Neural cell (in vitro differentiated cells): ENCODE data around the gene HSH2D. TPM values are rescaled to one million over a fixed set of nuclear protein-coding genes. Genes with fewer than 3 reads are reported as not detected.

Experiments
- polyA plus RNA-seq: library from polyadenylated mRNA; depleted of rRNA; stranded (reverse); fragments of >200 nt; gene quantifications from 2 replicates; pipeline ENCODE4 v1.2.3, GENCODE V29; 2014
- small RNA-seq, 3 experiments: library from RNA; depleted of rRNA; stranded (forward); fragments of <200 nt; gene quantifications; one replicate each; pipeline ENCODE3, GENCODE V24; 2012

Gene HSH2D
- polyA plus RNA-seq, 1 donor from 2014 or later, result not detected

Small RNA genes within 50 kb of the gene (small RNA-seq; reads per million reads assigned to genes)
- gene RF00017, result 0 reads per million in 3 experiments

Other genes starting within 250 kb of the HSH2D start
- 0.36 TPM in 1 of 2 replicates, not detected in the other for gene CYP4F2, start 245.6 kb upstream of the HSH2D start, polyA plus RNA-seq
- not detected in 2 replicates for gene CYP4F11, start 209.2 kb upstream of the HSH2D start, polyA plus RNA-seq
- not detected in 2 replicates for gene OR10H4, start 194.7 kb upstream of the HSH2D start, polyA plus RNA-seq
- 119 and 129 TPM in 2 replicates for gene TPM4, start 67.2 kb upstream of the HSH2D start, polyA plus RNA-seq
- 27.5 and 29.8 TPM in 2 replicates for gene RAB8A, start 31.8 kb upstream of the HSH2D start, polyA plus RNA-seq
- gene CIB3, start 29.8 kb downstream of the HSH2D start, polyA plus RNA-seq, result not detected in 2 replicates
- gene FAM32A, start 41.7 kb downstream of the HSH2D start, polyA plus RNA-seq, result 520 and 545 TPM in 2 replicates
- gene AP1M1, start 54.2 kb downstream of the HSH2D start, polyA plus RNA-seq, result 80.5 and 81.4 TPM in 2 replicates
- gene KLF2, start 181.1 kb downstream of the HSH2D start, polyA plus RNA-seq, result 0.15 and 0.32 TPM in 2 replicates